MM.1S (cell line): ENCODE measurements around the gene PPP6R3.

Experiments used
- EZH2 ChIP-seq: fragments of 300-600 bp; sonication (generic); optimal IDR thresholded peaks from 2 replicates; pipeline ENCODE3; 2017; ENCODE audit warnings: low read depth, mild to moderate bottlenecking, antibody characterized with exemption, low read length, mixed read lengths
- EZH2phosphoT487 ChIP-seq: fragments of 300-600 bp; sonication (generic); IDR thresholded peaks from 2 replicates; pipeline ENCODE4 v1.6.1; 2018; ENCODE audit warnings: antibody characterized with exemption, low read length
- TF ChIP-seq, protein P1 (sequence below): fragments of 300-600 bp; sonication (generic); IDR thresholded peaks from 2 replicates; pipeline ENCODE4 v1.5.1; 2016; ENCODE audit warnings: antibody characterized with exemption, low read length, mixed read lengths

DNA sequence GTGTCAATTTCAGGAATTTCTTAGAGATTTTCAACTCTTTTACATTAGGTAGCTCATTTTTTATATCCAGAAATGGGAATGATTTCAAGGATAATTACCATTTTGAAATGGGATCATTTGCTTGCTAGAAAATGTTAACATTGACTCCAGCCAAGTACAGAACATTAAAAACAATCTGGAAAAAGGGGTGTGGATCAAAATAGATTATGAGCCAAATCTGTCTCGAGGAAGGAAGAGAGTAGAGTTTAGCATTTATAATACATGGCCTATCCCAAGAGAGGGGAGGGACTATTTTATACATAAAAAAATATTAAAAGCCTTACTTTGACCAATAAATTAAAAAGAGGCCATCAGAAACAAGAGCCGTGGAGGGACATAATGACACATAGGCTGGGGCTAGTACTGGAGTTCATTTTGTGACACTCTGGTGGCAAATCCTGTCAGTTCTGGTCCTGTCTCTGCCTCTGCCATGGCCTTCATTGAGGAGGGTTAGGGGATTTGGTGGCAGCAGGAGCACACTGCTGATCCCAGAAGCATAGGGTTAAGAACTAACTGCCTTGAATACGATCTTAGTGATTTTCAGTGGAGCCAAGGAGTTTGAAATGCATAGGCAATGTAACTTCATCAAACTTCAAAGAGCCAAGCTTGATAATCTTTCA lies 20.4 kb downstream of the PPP6R3 start:
- TF ChIP-seq, protein P1, sequence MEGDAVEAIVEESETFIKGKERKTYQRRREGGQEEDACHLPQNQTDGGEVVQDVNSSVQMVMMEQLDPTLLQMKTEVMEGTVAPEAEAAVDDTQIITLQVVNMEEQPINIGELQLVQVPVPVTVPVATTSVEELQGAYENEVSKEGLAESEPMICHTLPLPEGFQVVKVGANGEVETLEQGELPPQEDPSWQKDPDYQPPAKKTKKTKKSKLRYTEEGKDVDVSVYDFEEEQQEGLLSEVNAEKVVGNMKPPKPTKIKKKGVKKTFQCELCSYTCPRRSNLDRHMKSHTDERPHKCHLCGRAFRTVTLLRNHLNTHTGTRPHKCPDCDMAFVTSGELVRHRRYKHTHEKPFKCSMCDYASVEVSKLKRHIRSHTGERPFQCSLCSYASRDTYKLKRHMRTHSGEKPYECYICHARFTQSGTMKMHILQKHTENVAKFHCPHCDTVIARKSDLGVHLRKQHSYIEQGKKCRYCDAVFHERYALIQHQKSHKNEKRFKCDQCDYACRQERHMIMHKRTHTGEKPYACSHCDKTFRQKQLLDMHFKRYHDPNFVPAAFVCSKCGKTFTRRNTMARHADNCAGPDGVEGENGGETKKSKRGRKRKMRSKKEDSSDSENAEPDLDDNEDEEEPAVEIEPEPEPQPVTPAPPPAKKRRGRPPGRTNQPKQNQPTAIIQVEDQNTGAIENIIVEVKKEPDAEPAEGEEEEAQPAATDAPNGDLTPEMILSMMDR, result no peak
- no peak for TF ChIP-seq EZH2phosphoT487
- no peak for TF ChIP-seq EZH2
